Cardiac fibroblast (primary cell): ENCODE results near the gene IGSF6.
"Not testable (repeated sequence)": the region's sequence is repeated elsewhere in the genome, so short reads cannot be mapped to it uniquely, and the experiment has no call there.

Experiments
- DNase-seq, 2 donors: peaks; one replicate each; pipeline versions ENCODE4 v3.0.0 to v3.0.0-alpha.2; 2010; ENCODE audit warnings: low read depth in 2 of 2
- H3K4me3 ChIP-seq, 2 donors: replicated peaks in 1 of 2; 1 replicate in 1 of 2; 2 replicates in 1 of 2; pipeline ENCODE4 v1.5.1; 2011; ENCODE audit warnings: low read depth in 2 of 2, low read length in 2 of 2, mild to moderate bottlenecking in 2 of 2, moderate library complexity in 1 of 2
- CTCF ChIP-seq: IDR thresholded peaks from one replicate; pipeline ENCODE4 v1.5.1; 2011; ENCODE audit warnings: low read depth, mild to moderate bottlenecking, low read length, inconsistent platforms

Gene IGSF6

GRCh38 chr16:21610006-21610544 is 42.3 kb downstream of the IGSF6 start:
- no peak overlapping the region for H3K4me3 ChIP-seq
- no peak for DNase-seq
- TF ChIP-seq CTCF: no peak

DNA sequence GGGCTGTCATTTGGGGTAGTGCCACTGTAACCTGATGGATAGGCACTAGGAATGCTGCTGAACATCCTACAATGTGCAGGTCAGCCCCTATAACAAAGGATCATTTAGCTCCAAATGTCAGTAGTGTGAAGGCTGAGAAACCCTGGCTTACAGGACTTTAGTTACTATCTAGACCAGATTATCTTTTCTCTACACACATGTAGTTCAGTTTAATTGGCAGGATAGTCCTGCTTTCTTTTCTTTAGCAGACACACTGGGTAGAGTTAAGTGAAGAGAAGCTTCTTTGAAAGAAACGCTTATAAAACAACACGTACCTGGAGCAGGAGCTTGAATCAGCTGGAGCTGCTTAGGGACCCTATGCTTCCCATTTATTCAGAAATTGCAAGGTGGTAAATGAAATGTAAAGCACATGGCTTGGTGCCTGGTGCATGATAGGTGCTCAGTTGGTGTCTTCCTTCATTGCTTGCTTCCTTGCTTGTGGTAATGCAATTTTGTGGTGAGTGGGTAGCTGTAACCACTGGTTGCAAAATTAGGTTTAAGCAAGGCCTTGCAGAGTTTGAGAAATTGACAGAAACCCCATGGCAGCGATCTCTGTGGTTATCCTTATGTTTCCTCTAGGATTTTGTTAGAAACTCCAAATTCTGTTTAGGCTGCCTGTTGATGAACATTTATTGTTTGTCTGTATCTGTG is 43.6 kb downstream of the IGSF6 start:
- no peak for TF ChIP-seq CTCF
- H3K4me3 ChIP-seq: no peak overlapping the region
- peak; percentile 29 to 35 for DNase-seq

DNA sequence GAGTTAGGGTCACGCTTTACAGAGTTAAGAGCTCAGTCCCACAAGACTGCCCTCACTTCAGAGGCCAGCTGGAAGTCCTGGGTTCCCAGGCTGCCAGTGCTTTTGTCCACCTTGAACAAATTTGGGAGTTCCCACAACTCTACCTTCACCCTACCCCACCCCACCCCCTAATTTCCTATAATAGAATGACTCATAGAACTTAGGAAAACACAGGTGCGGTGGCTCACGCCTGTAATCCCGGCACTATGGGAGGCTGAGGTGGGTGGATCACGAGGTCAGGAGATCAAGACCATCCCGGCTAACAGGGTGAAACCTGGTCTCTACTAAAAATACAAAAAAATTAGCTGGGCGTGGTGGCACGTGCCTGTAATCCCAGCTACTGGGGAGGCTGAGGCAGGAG is 46.6 kb downstream of the IGSF6 start:
- H3K4me3 ChIP-seq, DNase-seq: not testable (repeated sequence)

GRCh38 chr16:21603928-21604327 is 48.5 kb downstream of the IGSF6 start:
- no peak for TF ChIP-seq CTCF
- H3K4me3 ChIP-seq: no peak overlapping the region
- DNase-seq: no peak

DNA sequence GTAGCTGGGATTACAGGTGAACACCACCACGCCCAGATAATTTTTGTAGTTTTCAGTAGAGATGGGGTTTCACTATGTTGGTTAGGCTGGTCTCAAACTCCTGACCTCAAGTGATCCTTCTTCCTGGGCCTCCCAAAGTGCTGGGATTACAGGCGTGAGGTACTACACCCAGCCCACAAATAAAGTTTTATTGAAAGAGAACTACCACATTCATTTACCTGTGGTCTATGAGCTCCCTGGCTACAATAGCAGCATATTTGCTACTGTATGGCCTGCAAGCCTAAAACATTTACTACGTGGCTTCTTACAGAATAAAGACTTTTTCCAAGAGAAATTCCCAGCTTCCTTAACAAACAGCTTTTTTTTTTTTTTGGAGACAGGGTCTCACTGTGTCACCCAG is 49.6 kb downstream of the IGSF6 start:
- H3K4me3 ChIP-seq: no peak overlapping the region
- no peak for DNase-seq
- no peak for TF ChIP-seq CTCF

GRCh38 chr16:21600031-21600773 is 52.2 kb downstream of the IGSF6 start:
- DNase-seq: peak; percentile 41 to 65
- no peak for TF ChIP-seq CTCF
- H3K4me3 ChIP-seq: peak overlapping the region; percentile 63 to 78
